Urinary bladder (tissue), 4 donors: ENCODE data around the gene DOCK11. TPM values are rescaled to one million over a fixed set of nuclear protein-coding genes. Genes with fewer than 3 reads are reported as not detected.
A peak's percentile ranks its signal among the peaks of the same experiment; 100 is the strongest.
"Not testable (repeated sequence)": the region's sequence is repeated elsewhere in the genome, so short reads cannot be mapped to it uniquely, and the experiment has no call there.

ENCODE experiments used
- DNase-seq: peaks from one replicate; pipeline ENCODE4 v3.0.0-alpha.2; 2015; ENCODE audit errors: extremely low spot score
- H3K27ac ChIP-seq: one replicate; pipeline ENCODE4 v1.5.1; 2013; ENCODE audit warnings: low read depth, mild to moderate bottlenecking, moderate library complexity
- H3K36me3 ChIP-seq: one replicate; pipeline ENCODE4 v1.6.1; 2013; ENCODE audit warnings: mild to moderate bottlenecking, moderate library complexity; ENCODE audit not compliant: insufficient read depth
- H3K4me1 ChIP-seq: one replicate; pipeline ENCODE4 v1.6.1; 2013; ENCODE audit warnings: mild to moderate bottlenecking, moderate library complexity; ENCODE audit not compliant: insufficient read depth
- H3K4me3 ChIP-seq: one replicate; pipeline ENCODE4 v1.5.1; 2013; ENCODE audit warnings: low read depth, low read length
- WGBS: extraction: QIAGEN DNeasy Blood & Tissue Kit; methylation state at CpG from one replicate; pipeline ENCODE4 v1.1.7; 2013; 5-methylcytosine and 5-hydroxymethylcytosine counted together
- polyA plus RNA-seq: library from polyadenylated mRNA; stranded (reverse); fragments of 200-250 nt; gene quantifications from one replicate; pipeline ENCODE4 v1.2.3, GENCODE V29; 2013
- total RNA-seq: library from RNA; depleted of rRNA; stranded (reverse); fragments of >200 nt; gene quantifications from one replicate; pipeline ENCODE4 v1.2.3, GENCODE V29; 2014
- donor health status: healthy with polysubstance abuse.
- donor health status: healthy.

Gene DOCK11
- total RNA-seq (50.4 TPM), polyA plus RNA-seq (15.3 TPM)

- Histone ChIP-seq H3K4me3 (peak within 1 kb of the TSS; percentile 70), H3K4me1 (no peaks in the 10 kb centered on the region), H3K27ac (peak within 1 kb of the TSS; percentile 66), H3K36me3 (no peaks in the 10 kb centered on the region)
- DNase-seq, result peak; percentile 35
- 9% methylated on average over 56 of the region's 64 CpGs for WGBS
Observed at GRCh38 chrX:118495061-118495921, at the start of gene DOCK11. Gene DOCK11 (plus strand): TSS chrX:118495815. CDS start chrX:118495972, 157 bp downstream.

GRCh38 chrX:118448273-118448783 lies 47.3 kb upstream of the DOCK11 start:
- H3K4me1 ChIP-seq, result no peaks in the 10 kb centered on the region
- H3K36me3 ChIP-seq, result no peaks in the 10 kb centered on the region
- H3K27ac ChIP-seq, result no peak overlapping the region
- no peak overlapping the region for H3K4me3 ChIP-seq
- DNase-seq, result no peak
- 78% methylated on average over 3 of the region's 3 CpGs for WGBS

- Histone ChIP-seq H3K36me3 (no peaks in the 10 kb centered on the region), H3K27ac (no peak overlapping the region), H3K4me3 (no peak overlapping the region), H3K4me1 (no peaks in the 10 kb centered on the region)
- WGBS, result 76% methylated on average over 3 of the region's 3 CpGs
- no peak for DNase-seq
Observed at GRCh38 chrX:118455013-118455412, 40.6 kb upstream of the DOCK11 start.

GRCh38 chrX:118459494-118459893 lies 36.1 kb upstream of the DOCK11 start:
- 1% methylated on average over 4 of the region's 4 CpGs for WGBS
- H3K4me3 ChIP-seq, result no peak overlapping the region

GRCh38 chrX:118464501-118464900 lies 31.1 kb upstream of the DOCK11 start:
- 74% methylated on average over 6 of the region's 6 CpGs for WGBS
- no peaks in the 10 kb centered on the region for H3K4me1 ChIP-seq
- DNase-seq, result no peak
- H3K27ac ChIP-seq, result no peak overlapping the region
- H3K4me3 ChIP-seq, result no peak overlapping the region
- no peaks in the 10 kb centered on the region for H3K36me3 ChIP-seq

More at GRCh38 chrX:118459494-118459893, 36.1 kb upstream of the DOCK11 start:
- H3K4me1 ChIP-seq, result no peaks in the 10 kb centered on the region
- no peaks in the 10 kb centered on the region for H3K36me3 ChIP-seq
- no peak overlapping the region for H3K27ac ChIP-seq
- no peak for DNase-seq

- no peak for DNase-seq
- no peaks in the 10 kb centered on the region for H3K4me1 ChIP-seq
- H3K4me3 ChIP-seq, result no peak overlapping the region
- WGBS, result 50% methylated on average over 7 of the region's 7 CpGs
- H3K27ac ChIP-seq, result no peak overlapping the region
- H3K36me3 ChIP-seq, result no peaks in the 10 kb centered on the region
Observed at GRCh38 chrX:118468122-118468521, 27.5 kb upstream of the DOCK11 start.

- not testable (repeated sequence) for H3K4me1 ChIP-seq, H3K36me3 ChIP-seq, H3K27ac ChIP-seq, DNase-seq, H3K4me3 ChIP-seq
- WGBS, result 95% methylated on average over 5 of the region's 5 CpGs
Observed at GRCh38 chrX:118470721-118471347, 24.8 kb upstream of the DOCK11 start.

- WGBS, result 58% methylated on average over 6 of the region's 6 CpGs
- H3K4me1 ChIP-seq, result no peaks in the 10 kb centered on the region
- no peak overlapping the region for H3K4me3 ChIP-seq
- H3K27ac ChIP-seq, result no peak overlapping the region
- H3K36me3 ChIP-seq, result no peaks in the 10 kb centered on the region
- DNase-seq, result no peak
Observed at GRCh38 chrX:118474586-118474985, 21.0 kb upstream of the DOCK11 start.

- no peak for DNase-seq
- Histone ChIP-seq H3K27ac (no peak overlapping the region), H3K4me1 (no peaks in the 10 kb centered on the region), H3K4me3 (no peak overlapping the region), H3K36me3 (no peaks in the 10 kb centered on the region)
- WGBS, result 88% methylated on average over 4 of the region's 4 CpGs
Observed at GRCh38 chrX:118475903-118476302, 19.7 kb upstream of the DOCK11 start.

GRCh38 chrX:118480172-118480571 lies 15.4 kb upstream of the DOCK11 start:
- Histone ChIP-seq H3K36me3 (no peaks in the 10 kb centered on the region), H3K27ac (no peak overlapping the region), H3K4me3 (no peak overlapping the region), H3K4me1 (no peaks in the 10 kb centered on the region)
- DNase-seq, result no peak
- WGBS, result 65% methylated on average over 1 of the region's 1 CpG

- H3K4me3 ChIP-seq, H3K27ac ChIP-seq, H3K4me1 ChIP-seq, DNase-seq, H3K36me3 ChIP-seq: not testable (repeated sequence)
- WGBS, result 99% methylated on average over 4 of the region's 4 CpGs
Observed at GRCh38 chrX:118482384-118482783, 13.2 kb upstream of the DOCK11 start.

- no peak for DNase-seq
- no peak overlapping the region for H3K4me3 ChIP-seq
- H3K4me1 ChIP-seq, result no peaks in the 10 kb centered on the region
- no peak overlapping the region for H3K27ac ChIP-seq
- WGBS, result 90% methylated on average over 9 of the region's 9 CpGs
- H3K36me3 ChIP-seq, result no peaks in the 10 kb centered on the region
Observed at GRCh38 chrX:118484216-118484903, 11.3 kb upstream of the DOCK11 start.

GRCh38 chrX:118486693-118487092 lies 8.9 kb upstream of the DOCK11 start:
- 91% methylated on average over 1 of the region's 1 CpG for WGBS

More at GRCh38 chrX:118486693-118487092, 8.9 kb upstream of the DOCK11 start:
- not testable (repeated sequence) for DNase-seq, H3K4me3 ChIP-seq, H3K4me1 ChIP-seq, H3K36me3 ChIP-seq, H3K27ac ChIP-seq
